ENCODE measurements around the gene SYT1.
"Not testable (repeated sequence)": the region's sequence is repeated elsewhere in the genome, so short reads cannot be mapped to it uniquely, and the experiment has no call there.

SYT1 gene

DNA sequence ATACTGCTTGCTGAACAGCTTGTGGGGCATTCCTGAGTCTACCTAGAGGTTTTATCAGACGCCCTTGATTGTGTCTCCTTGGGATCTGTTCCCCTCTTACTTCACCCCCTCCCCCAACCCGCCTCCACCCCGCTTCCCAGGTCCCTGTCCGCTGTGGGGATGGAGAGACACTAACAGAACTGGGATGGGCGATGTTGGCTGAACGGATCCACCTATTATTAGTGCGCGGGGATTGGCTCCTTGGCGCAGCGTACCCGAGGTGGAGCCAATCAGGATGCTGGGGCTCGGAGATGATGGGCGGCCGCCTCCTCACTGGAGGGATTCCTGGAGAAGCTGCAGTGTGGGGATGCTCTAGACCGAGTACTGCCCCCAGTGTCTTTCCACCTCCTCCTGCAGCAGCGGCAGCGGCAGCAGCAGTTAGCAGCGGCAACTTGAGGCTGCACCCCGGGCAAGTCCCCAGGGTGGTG is at the start of gene SYT1:
TSS of gene SYT1 (plus strand) at position 372 of the 467 bp plus-strand sequence.
- peaks cover 24% of the 10 kb centered on the region for H3K27me3 Mint-ChIP-seq
- no peaks in the 10 kb centered on the region for H3K36me3 Mint-ChIP-seq
- CTCF ChIA-PET, result no interaction called here
- no peak for DNase-seq
- no peak within 1 kb of the TSS for H3K27ac Mint-ChIP-seq
- no peaks in the 10 kb centered on the region for H3K9me3 Mint-ChIP-seq
- H3K4me3 Mint-ChIP-seq, result no peak within 1 kb of the TSS
- no peaks in the 10 kb centered on the region for H3K4me1 Mint-ChIP-seq

DNA sequence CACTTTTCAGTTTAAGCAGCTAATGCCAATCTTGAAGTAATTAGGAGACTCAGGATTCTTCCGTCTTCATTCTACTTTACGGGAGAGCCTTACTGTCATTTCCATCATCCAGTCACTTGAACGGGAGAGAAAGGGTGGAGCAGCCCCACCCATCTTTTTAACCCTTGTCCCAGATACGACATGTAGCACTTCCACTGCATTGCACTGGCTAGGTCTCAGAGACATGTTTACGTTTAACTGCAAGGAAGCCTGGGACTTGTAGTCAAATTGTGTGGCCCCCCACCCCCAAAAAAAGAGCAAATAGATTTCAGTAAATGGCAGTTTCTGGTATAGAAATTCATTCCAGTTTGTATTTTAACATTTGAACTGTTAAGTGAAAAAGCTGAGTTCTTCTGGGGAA is 46.1 kb upstream of the SYT1 start:
- Mint-ChIP-seq H3K36me3 (no peaks in the 10 kb centered on the region), H3K4me3 (no peak overlapping the region), H3K27ac (no peak overlapping the region), H3K27me3 (no peaks in the 10 kb centered on the region), H3K4me1 (no peaks in the 10 kb centered on the region), H3K9me3 (peaks cover 3% of the 10 kb centered on the region)
- no peak for DNase-seq
- CTCF ChIA-PET, result no interaction called here

DNA sequence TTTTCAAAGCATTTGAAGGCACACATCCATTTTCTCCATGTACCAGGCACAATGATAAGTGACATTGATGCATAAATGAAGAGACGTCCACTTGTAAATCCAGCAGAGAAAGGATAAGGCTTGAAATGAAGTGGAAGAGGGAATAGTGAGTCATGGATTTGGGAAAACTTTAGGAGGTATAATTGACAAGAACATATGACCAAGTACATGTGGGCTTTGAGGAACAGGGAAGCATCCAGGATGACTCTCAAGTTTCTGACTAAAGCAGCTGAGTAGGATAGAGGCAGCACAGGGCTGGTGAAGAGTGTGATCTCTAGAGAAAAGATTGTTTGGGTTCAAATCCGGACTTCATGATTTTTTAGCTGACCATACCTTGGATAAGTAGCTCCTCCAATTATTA is 43.6 kb upstream of the SYT1 start:
- no peaks in the 10 kb centered on the region for H3K36me3 Mint-ChIP-seq
- H3K4me3 Mint-ChIP-seq, result no peak overlapping the region
- peaks cover 1% of the 10 kb centered on the region for H3K9me3 Mint-ChIP-seq
- no peaks in the 10 kb centered on the region for H3K27me3 Mint-ChIP-seq
- H3K27ac Mint-ChIP-seq, result no peak overlapping the region
- H3K4me1 Mint-ChIP-seq, result no peaks in the 10 kb centered on the region
- DNase-seq, result no peak
- CTCF ChIA-PET, result no interaction called here

DNA sequence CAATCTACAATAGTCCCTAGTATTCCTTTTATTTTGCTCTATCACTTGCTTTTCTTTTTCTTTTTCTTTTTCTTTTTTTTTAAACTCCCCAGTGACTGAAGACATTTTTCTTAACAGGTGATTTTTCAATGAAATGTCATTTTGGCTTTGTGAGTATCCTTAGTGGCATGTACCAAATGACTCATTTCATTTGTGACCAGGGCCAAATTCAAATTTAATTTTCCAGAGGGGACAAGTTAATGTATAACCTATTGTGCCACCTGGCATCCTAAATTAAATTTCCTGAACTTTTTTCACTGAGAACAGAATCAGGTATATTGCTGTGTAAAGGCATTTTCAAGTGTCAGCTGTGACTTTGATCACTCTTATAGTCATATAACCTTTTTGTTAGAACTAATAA is 39.7 kb upstream of the SYT1 start:
- H3K4me1 Mint-ChIP-seq, result no peaks in the 10 kb centered on the region
- H3K36me3 Mint-ChIP-seq, result no peaks in the 10 kb centered on the region
- H3K9me3 Mint-ChIP-seq, result peaks cover 3% of the 10 kb centered on the region
- DNase-seq, result no peak
- CTCF ChIA-PET, result no interaction called here
- H3K4me3 Mint-ChIP-seq, result no peak overlapping the region
- no peak overlapping the region for H3K27ac Mint-ChIP-seq
- H3K27me3 Mint-ChIP-seq, result no peaks in the 10 kb centered on the region

DNA sequence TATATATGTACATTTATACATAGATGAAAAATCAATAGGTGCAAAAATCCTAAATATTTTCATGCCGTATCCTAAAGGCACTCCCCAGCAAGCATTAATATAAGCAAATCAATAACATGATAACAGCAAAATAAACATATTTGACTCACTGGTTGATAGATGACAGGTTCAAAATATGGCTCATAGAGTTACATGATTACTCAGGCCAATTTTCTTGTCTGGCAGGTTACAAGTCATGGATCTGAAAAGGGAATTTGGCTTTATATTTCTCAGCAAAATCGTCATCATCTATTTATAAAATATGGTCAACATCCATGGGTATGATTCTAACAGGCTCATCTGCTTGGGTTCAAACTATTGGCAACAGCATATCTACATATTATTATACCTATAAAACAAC is 34.9 kb upstream of the SYT1 start:
- H3K4me3 Mint-ChIP-seq, result no peak overlapping the region

DNA sequence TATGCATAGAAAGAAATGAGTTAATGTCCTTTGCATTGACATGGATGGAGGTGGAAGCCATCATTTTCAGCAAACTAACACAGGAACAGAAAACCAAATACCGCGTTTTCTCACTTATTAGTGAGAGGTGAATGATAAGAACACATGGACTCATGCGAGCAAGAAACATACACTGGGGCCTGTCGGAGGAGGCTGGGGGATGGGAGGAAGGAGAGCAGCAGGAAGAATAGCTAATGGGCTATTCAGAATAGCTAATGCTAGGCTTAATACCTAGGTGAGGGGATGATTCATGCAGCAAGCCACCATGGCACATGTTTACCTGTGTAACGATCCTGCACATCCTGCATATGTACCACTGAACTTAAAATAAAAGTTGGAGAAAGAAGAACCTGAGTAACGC is 29.1 kb upstream of the SYT1 start:
- H3K4me3 Mint-ChIP-seq, result no peak overlapping the region
- H3K4me1 Mint-ChIP-seq, result no peaks in the 10 kb centered on the region
- H3K27me3 Mint-ChIP-seq, result no peaks in the 10 kb centered on the region
- no peak overlapping the region for H3K27ac Mint-ChIP-seq
- no peaks in the 10 kb centered on the region for H3K36me3 Mint-ChIP-seq
- DNase-seq, result no peak
- peaks cover 5% of the 10 kb centered on the region for H3K9me3 Mint-ChIP-seq
- CTCF ChIA-PET, result no interaction called here

More for the DNA sequence above, 34.9 kb upstream of the SYT1 start:
- CTCF ChIA-PET, result no interaction called here
- Mint-ChIP-seq H3K27me3 (no peaks in the 10 kb centered on the region), H3K36me3 (no peaks in the 10 kb centered on the region), H3K4me1 (no peaks in the 10 kb centered on the region), H3K9me3 (peaks cover 5% of the 10 kb centered on the region), H3K27ac (no peak overlapping the region)
- DNase-seq, result no peak

- CTCF ChIA-PET, H3K27me3 Mint-ChIP-seq, H3K4me1 Mint-ChIP-seq, H3K27ac Mint-ChIP-seq, H3K9me3 Mint-ChIP-seq, H3K4me3 Mint-ChIP-seq, DNase-seq, H3K36me3 Mint-ChIP-seq: not testable (repeated sequence)
These were observed 24.0 kb upstream of the SYT1 start for GRCh38 chr12:78840518-78841019.

GRCh38 chr12:78853231-78853630 is 11.3 kb upstream of the SYT1 start:
- H3K27ac Mint-ChIP-seq, result no peak overlapping the region
- H3K4me3 Mint-ChIP-seq, result no peak overlapping the region
- H3K27me3 Mint-ChIP-seq, result no peaks in the 10 kb centered on the region
- no peak for DNase-seq
- peaks cover 4% of the 10 kb centered on the region for H3K9me3 Mint-ChIP-seq
- H3K36me3 Mint-ChIP-seq, result no peaks in the 10 kb centered on the region
- H3K4me1 Mint-ChIP-seq, result no peaks in the 10 kb centered on the region
- CTCF ChIA-PET, result no interaction called here

- no peaks in the 10 kb centered on the region for H3K4me1 Mint-ChIP-seq
- no peak overlapping the region for H3K27ac Mint-ChIP-seq
- peaks cover 24% of the 10 kb centered on the region for H3K27me3 Mint-ChIP-seq
- no peaks in the 10 kb centered on the region for H3K36me3 Mint-ChIP-seq
- CTCF ChIA-PET, result no interaction called here
- H3K4me3 Mint-ChIP-seq, result no peak overlapping the region
- H3K9me3 Mint-ChIP-seq, result no peaks in the 10 kb centered on the region
- DNase-seq, result no peak
These were observed 832 bp upstream of the SYT1 start for GRCh38 chr12:78863482-78864402.

DNA sequence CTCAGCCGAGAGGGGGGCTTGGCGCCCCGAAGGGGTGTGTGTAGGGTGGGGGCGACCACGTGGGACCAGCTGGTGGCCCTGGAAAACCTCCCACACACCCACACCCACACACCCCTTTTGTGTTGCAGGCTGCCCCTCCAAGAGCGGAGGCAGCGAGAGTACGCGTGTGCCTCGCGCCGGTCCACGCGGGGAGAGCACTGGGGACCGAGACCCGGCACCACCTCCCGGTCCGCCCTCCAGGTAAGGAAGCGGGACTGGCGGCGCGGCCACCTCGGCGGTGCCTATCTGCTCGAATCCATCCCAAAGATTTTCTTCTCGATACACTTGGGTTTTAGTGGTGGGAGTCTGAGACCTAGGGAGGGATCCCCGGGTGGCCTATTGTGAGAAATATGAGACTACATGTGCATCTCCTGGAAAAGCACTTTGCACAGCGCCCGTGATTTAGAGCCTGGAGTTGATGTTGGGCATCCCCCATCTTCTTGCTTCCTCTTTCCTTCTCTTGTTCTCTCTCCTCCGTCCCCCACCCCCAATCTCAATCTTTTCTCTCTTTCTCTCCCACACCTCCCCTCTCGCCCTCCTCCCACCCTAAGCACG is 393 bp downstream of the SYT1 start:
- Mint-ChIP-seq H3K9me3 (no peaks in the 10 kb centered on the region), H3K4me3 (no peak overlapping the region), H3K27ac (no peak overlapping the region), H3K4me1 (no peaks in the 10 kb centered on the region), H3K36me3 (no peaks in the 10 kb centered on the region), H3K27me3 (peaks cover 24% of the 10 kb centered on the region)
- DNase-seq, result no peak
- CTCF ChIA-PET, result no interaction called here

DNA sequence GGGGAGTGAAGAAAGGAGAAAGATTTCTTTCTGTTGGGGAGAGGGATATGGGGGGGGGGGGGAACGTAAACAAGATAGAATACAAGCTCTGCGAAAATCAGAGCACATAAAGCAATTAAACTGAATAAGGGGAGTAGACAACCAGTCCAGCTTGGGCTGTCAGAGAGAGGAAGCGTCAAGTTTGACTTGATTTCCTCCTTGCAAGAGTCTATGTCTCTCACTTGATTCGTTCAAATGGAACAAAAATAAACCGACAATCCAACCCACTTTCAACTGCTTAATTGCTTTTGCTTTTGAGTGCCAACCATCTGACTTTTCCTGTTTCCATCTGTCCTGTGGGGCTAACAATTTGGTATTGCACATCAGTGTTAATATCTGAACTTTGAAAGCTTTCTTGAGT is 942 bp downstream of the SYT1 start:
- Mint-ChIP-seq H3K9me3 (no peaks in the 10 kb centered on the region), H3K4me3 (no peak overlapping the region), H3K27ac (no peak overlapping the region), H3K36me3 (no peaks in the 10 kb centered on the region), H3K4me1 (no peaks in the 10 kb centered on the region), H3K27me3 (peaks cover 24% of the 10 kb centered on the region)
- CTCF ChIA-PET, result no interaction called here
- no peak for DNase-seq

DNA sequence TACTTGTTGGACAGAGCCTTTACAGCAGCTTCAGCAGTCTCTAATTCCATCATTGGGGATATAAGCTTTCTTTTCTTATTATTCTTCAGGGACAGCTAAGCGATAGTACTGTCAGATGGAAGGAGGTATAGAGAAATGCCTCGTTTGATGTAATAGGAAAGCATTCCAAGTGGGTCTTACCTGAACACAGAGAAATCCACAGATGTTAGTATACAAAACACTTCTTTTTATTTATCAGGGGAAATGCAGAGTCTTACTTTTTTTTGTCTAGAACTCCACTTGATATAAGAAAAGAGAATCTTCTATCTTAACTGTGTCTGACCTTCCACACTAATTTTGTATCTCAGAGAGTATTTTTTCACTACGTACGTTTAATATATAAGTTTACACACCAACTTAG is 1.9 kb downstream of the SYT1 start:
- Mint-ChIP-seq H3K4me3 (no peak overlapping the region), H3K4me1 (no peaks in the 10 kb centered on the region), H3K27ac (no peak overlapping the region), H3K36me3 (no peaks in the 10 kb centered on the region), H3K9me3 (no peaks in the 10 kb centered on the region), H3K27me3 (peaks cover 24% of the 10 kb centered on the region)
- no peak for DNase-seq
- CTCF ChIA-PET, result no interaction called here

GRCh38 chr12:78870539-78870938 is 6.0 kb downstream of the SYT1 start:
- Mint-ChIP-seq H3K36me3 (no peaks in the 10 kb centered on the region), H3K4me1 (no peaks in the 10 kb centered on the region), H3K27me3 (no peaks in the 10 kb centered on the region), H3K9me3 (no peaks in the 10 kb centered on the region), H3K4me3 (no peak overlapping the region), H3K27ac (no peak overlapping the region)
- no peak for DNase-seq
- CTCF ChIA-PET, result no interaction called here

GRCh38 chr12:78871566-78871965 is 7.0 kb downstream of the SYT1 start:
- H3K36me3 Mint-ChIP-seq, result no peaks in the 10 kb centered on the region
- no peaks in the 10 kb centered on the region for H3K9me3 Mint-ChIP-seq
- CTCF ChIA-PET, result no interaction called here
- no peaks in the 10 kb centered on the region for H3K4me1 Mint-ChIP-seq
- H3K4me3 Mint-ChIP-seq, result no peak overlapping the region
- no peak for DNase-seq
- no peaks in the 10 kb centered on the region for H3K27me3 Mint-ChIP-seq
- no peak overlapping the region for H3K27ac Mint-ChIP-seq

GRCh38 chr12:78878459-78878858 is 13.9 kb downstream of the SYT1 start:
- Mint-ChIP-seq H3K27ac (no peak overlapping the region), H3K27me3 (no peaks in the 10 kb centered on the region), H3K36me3 (no peaks in the 10 kb centered on the region), H3K4me3 (no peak overlapping the region), H3K4me1 (no peaks in the 10 kb centered on the region), H3K9me3 (peaks cover 5% of the 10 kb centered on the region)
- no peak for DNase-seq
- CTCF ChIA-PET, result no interaction called here
